ENCODE results near the gene COPE.

DNA sequence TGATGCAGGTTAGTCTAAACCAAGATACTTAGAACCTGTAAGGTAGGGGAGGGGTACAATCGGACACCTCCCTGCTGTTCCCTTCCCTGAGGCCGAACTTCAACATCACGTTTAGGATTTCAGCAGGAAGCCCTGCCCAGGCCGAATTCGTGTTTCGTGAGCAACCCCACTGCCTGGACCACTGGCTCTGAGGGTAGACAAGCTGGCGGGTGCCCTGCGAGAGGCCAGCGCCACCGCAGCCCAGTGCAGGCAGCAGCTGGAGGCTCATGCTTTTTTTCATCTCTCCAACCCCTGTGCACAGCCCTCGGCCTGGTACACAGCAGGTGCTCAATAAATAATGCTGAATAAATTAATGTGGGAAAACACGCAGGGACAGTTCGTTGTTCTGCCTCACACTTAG lies 14.1 kb upstream of the COPE start:
- TF ChIP-seq EZH2phosphoT487 (IDR thresholded peaks at IDR 0.05; ENCODE audit: insufficient read depth, low read depth) (no peak), EZH2 (IDR thresholded peaks at IDR 0.05; ENCODE audit: insufficient read depth, poor library complexity, severe bottlenecking) (no peak)

Measured in GM23248 (cell line).